Right ventricle myocardium inferior (tissue), 1 donor: ENCODE results near the gene IFNL2. TPM values are rescaled to one million over a fixed set of nuclear protein-coding genes. Genes with fewer than 3 reads are reported as not detected.

Experiments used
- ATAC-seq: fragments of 200-7000 bp; cut with Tn5 transposase; one replicate; pipeline ENCODE4 v1.9.1; 2020; ENCODE audit warnings: mild to moderate bottlenecking, moderate library complexity
- DNase-seq: peaks from one replicate; pipeline ENCODE4 v3.0.0; 2021; ENCODE audit errors: missing footprints
- intact Hi-C: fragments of 100-400 bp; cut with DNase I; formaldehyde crosslinking; loops from one replicate; pipeline ENCODE4 v1.11.0; 2022
- total RNA-seq: library from RNA; stranded (reverse); fragmentation: NEBNext Ultra II Directional; extraction: Animal tissue kit (Norgen Biotek cat#: 25700); gene quantifications from one replicate; pipeline ENCODE4 v1.2.1, GENCODE V29; 2021
- donor health status: DM: no; HTN: yes; CAD: no; lungs with severe emphysema.

IFNL2 gene
- total RNA-seq, 1 donor from 2014 or later = not detected

DNA sequence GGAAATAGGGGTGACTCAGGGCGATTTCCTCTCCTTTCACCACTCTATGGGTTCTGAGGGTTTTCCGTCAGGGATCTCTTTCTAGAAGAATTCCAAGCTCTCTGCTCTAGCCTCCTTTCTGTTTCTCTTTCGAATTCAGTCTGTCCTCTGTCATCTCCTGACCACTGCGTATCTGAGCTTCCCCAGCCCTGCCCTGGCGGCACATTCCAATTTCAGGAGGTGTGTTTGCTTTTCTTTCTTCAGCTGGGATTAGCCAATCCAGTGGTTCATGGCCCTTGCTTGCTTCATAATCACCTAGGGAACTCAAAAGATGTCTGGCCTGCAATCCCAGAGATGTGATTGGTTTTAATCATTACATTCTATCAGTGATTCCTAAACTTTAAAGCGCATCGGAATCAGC, 9.4 kb downstream of the IFNL2 start:
- ATAC-seq (no peak), DNase-seq (no peak)
- intact Hi-C loops = no loop called here

DNA sequence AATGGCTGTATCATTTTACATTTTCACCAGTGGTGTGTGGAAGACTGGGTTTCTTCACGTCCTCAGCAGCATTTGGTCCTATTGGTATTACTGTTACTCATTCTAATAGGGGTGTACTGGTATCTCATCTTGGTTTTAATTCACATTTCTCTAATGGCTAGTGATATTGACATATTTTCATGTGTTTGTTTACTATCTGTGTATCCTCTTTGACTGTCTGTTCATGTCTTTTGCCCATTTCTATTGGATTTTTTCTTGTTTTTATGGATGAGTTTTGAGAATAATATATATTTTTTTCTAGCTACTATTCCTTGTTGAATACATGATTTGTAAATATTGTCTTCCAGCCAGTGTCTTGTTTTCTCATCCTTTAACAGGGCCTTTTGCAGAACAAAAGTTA, 13.8 kb downstream of the IFNL2 start:
- intact Hi-C loops = no loop called here
- no peak for ATAC-seq

DNA sequence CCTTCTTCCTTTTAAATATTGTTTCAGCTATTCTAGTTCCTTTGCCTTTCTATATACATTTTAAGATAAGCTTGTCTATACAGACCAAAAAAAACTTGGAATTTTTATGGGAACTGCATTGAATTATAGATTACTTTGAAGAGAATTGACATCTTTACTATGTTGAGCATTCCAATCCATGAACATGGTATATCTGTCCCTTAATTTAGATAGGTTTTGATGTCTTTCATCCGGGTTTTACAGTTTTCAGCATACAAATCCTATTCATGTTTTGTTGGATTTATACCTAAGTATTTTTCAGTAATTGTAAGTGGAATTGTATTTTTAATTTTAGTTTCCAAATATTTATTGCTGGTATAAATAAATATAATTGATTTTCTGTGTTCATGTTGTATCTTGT, 15.8 kb downstream of the IFNL2 start:
- ATAC-seq (no peak), DNase-seq (no peak)
- intact Hi-C loops = no loop called here

More for the DNA sequence above, 13.8 kb downstream of the IFNL2 start:
- DNase-seq = no peak

DNA sequence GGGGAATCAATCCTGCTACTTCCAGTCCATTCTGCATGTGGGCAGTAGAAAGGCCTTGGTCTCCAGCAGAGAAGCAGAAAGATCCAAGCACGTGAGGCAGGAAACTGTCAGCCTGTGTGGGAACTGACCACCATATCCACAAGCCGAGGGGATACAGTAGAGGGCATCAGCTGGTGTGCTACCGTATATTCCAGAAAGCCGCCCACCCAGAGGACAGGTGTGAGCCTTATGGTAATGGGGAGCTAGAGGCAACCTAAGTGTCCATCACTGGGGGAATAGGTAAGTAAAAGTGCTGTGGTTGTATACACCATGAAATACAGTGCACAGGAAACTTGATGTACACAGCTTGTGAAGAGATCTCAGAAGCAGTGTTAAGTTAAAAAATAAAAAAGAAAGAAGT, 25.2 kb downstream of the IFNL2 start:
- no peak for DNase-seq
- no peak for ATAC-seq

GRCh38 chr19:39296055-39296645, 28.0 kb downstream of the IFNL2 start, which contains the start of gene IFNL1:
IFNL1 (plus strand) TSS chr19:39296407; CDS start chr19:39296422, 15 bp downstream.
- ATAC-seq (no peak), DNase-seq (no peak)
- intact Hi-C loops = no loop called here

More for the DNA sequence above, 25.2 kb downstream of the IFNL2 start:
- intact Hi-C loops = no loop called here

DNA sequence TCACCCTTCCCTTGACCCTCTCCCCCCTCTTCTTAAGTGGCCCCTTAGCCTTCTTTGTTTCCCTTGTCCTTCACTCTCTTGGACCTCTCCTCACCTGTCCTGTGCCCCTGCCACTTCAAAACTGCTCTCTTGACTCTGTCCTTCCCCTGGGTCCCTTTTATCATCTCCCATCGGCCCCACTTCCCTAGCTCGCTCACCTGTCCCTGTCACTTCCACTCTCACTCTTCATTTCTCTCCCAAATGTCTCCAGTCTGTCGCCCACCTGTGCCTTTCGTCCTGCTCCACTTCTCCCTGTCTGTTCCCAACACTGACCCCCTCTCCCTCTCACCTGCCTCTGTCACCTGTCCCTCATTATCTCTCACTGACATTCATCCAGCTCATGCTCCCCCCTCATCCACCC, 28.7 kb downstream of the IFNL2 start:
- intact Hi-C loops = no loop called here
- DNase-seq (no peak), ATAC-seq (no peak)

- no peak for DNase-seq
- intact Hi-C loops = no loop called here
- peak; percentile 26 for ATAC-seq
Observed at GRCh38 chr19:39297931-39298634, 29.9 kb downstream of the IFNL2 start.

GRCh38 chr19:39299404-39299803, 31.2 kb downstream of the IFNL2 start:
- DNase-seq = no peak
- intact Hi-C loops = no loop called here
- ATAC-seq = no peak

GRCh38 chr19:39299832-39300231, 31.6 kb downstream of the IFNL2 start:
- intact Hi-C loops = no loop called here
- ATAC-seq (no peak), DNase-seq (no peak)

- ATAC-seq = no peak
- no peak for DNase-seq
- intact Hi-C loops = no loop called here
Observed at GRCh38 chr19:39301021-39301420, 32.8 kb downstream of the IFNL2 start.

DNA sequence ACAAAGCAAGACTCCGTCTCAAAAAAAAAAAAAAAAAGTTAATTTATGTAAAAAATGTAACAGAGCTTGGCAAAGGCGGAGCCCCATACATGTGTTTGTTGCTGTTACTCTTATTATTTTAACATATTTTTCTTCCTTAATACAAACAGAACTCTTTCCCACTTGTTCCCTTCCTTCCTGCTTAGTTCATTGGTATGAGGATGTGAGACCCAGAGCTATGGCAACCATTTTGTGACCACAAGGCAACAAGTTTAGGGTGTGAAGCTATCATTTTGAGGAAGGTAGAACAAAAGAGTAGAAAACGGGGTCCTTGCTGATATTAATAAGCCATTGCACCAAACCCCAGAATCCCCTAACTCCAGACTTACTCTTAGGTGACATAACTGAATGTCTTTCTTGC, 33.4 kb downstream of the IFNL2 start:
- no peak for ATAC-seq
- no peak for DNase-seq
- intact Hi-C loops = no loop called here

- ATAC-seq = no peak
- no peak for DNase-seq
- intact Hi-C loops = no loop called here
Observed at GRCh38 chr19:39303373-39304184, 35.4 kb downstream of the IFNL2 start.

DNA sequence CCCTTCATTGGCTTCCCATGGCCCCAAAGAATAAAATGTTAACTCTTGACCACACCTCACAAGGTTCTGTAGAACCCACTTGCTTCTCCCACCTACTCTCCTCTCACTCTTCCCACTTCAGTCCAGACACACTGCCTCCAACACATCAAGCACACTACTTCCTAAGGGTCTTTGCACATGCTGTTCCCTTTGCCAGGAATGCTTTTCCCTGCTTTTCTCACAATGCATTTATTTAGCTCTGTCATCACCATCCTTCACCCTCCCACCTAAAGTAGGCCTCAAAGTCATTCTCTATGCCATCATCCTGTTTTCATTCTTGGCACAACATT, 36.0 kb downstream of the IFNL2 start:
- intact Hi-C loops = no loop called here
- ATAC-seq (no peak), DNase-seq (no peak)

- intact Hi-C loops = no loop called here
- DNase-seq (no peak), ATAC-seq (no peak)
Observed at GRCh38 chr19:39304701-39305571, 36.7 kb downstream of the IFNL2 start.

DNA sequence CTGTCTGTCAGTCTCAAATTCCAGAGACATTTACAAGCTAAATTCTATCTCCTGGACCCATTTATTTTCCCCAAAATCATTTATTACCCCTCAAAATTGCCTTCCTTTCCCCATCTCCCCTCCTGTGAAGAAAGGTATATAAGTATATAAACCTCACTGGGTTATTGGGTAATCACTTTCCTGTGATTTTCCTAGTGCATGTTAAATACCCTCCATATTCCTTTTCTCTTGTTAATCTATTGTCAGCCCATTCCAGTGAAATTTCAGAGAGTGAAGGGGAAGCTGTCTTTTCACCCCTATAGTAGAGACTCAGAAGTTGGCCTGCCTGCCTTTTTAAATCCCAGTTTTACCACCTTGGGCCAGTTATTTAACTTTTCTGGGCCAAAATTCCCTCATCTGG, 37.9 kb downstream of the IFNL2 start:
- ATAC-seq (no peak), DNase-seq (no peak)
- intact Hi-C loops = no loop called here

DNA sequence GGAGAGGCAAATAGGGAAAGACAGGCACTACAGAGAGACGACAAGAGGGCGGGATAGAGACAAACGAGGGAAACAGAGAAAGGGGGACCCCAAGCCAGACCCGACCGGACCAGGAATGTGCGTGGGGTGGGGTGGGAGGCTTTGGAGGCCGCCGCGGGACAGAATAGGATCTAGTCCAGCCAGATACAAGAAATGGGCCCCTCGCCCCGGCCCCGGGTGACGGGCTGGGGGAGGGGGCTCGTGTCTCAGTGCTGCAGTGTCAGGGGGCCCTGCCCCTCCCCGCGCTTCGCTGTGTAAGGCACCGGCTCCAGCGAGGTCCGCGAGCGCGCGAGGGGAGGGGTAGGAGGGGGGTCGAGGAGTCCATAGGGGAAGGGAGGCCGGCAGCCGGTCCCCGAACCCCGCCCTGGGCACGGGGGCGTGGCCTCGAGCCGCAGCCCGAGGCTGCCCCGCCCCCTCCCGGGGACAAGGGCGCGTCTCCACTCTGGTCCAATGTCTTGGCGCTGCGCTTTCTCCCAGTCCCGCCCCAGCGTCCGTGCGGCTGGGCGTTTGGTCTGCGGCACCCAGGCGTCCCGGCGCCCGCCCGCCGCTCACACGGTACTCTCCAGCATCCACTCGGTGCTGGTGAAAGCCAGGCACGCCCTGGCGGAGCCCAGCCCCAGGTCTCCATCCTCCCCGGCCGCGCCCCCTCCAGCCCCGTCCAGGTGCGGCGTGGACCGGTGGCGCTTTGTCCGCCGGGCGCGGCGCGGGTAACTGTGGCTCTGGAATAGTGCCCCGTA, 39.0 kb downstream of the IFNL2 start:
- intact Hi-C loops = no loop called here
- peak; percentile 39 for ATAC-seq

DNA sequence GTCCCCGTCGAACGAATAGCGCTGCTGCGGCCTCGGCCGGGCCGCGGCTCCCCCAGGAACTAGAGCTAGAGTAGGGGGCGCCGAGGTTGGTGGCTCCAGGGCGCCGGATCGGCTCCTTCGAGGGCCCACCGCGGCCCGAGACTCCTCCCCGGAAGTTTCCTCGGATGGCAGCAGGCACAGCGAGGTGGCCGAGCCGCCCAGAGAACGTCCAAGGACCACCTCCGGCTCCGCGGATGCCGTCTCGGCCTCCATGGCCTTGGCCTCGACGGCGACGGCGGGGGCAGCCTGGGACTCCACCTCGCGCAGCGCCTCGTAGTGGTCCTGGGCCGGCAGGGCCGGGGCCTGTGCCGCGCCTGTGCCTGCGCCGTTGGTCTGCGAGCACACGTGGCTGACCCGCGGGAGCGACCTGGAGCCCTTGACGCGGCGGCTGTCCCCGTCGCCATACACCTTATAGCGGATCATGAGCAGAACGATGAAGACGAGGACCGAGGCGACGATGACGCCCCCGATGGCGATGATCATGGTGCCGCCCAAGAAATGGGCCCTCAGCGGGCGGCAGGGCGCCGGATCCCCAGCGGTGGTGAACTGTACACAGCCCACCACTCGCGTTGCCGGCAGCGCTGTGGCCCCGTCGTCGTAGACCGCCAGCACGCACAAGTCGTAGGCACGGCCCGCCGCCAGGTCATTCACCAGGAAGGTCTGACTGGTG, 39.8 kb downstream of the IFNL2 start:
- intact Hi-C loops = no loop called here
- DNase-seq (no peak), ATAC-seq (no peak)

More for the DNA sequence above, 39.0 kb downstream of the IFNL2 start:
- DNase-seq = no peak
